Measurements from ENCODE around the gene ZNF536.
"Not testable (repeated sequence)": the region's sequence is repeated elsewhere in the genome, so short reads cannot be mapped to it uniquely, and the experiment has no call there.

Gene ZNF536

DNA sequence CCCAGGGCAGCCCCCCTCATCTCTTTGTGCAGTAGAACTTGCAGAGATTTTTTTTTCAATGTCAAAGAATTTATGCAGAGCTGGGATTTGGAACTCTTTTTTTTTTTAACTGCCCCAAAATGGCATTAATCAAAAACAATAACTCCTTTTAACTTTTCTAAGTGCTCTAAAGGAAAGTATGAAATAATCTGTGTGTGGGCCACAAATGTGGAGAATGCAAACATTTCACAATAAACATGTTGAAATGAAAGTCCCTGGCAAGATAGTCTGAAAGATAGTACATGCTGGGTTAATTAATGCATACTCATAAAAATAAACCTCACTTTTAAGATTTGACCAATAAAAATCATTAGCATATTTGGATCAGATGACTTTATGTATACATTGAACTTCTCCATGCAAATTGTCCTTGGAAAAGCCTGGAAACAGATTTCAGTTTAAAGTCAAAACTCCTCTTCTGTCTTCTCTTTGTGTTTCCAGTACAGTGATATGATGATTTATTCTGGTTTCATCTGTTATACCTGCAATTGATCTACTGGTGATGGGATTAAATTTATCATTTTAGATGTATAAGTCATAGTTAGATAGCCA lies 30.5 kb upstream of the ZNF536 start:
- DNase-seq (ENCODE audit: low spot score) = no peak

DNA sequence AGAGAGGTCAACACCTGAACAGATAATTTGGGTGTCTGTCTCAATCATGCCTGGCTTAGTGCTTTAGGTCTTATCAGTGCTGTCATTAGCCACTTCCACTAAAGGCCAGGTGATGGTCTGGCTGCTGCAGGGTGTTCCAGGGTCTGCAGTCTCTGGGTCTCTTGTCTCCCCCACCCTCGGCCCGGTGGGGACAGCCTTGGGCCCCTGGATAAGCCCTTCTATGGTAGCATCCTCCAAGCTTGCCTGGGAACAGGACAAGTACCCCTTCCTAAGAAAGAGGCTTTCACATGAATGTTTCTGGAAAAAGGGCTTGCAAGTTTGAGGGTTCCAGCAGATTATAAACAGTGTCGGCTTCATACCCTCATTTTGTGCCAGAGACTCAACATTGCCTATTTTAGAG lies 29.3 kb upstream of the ZNF536 start:
- DNase-seq (ENCODE audit: low spot score) = no peak

DNA sequence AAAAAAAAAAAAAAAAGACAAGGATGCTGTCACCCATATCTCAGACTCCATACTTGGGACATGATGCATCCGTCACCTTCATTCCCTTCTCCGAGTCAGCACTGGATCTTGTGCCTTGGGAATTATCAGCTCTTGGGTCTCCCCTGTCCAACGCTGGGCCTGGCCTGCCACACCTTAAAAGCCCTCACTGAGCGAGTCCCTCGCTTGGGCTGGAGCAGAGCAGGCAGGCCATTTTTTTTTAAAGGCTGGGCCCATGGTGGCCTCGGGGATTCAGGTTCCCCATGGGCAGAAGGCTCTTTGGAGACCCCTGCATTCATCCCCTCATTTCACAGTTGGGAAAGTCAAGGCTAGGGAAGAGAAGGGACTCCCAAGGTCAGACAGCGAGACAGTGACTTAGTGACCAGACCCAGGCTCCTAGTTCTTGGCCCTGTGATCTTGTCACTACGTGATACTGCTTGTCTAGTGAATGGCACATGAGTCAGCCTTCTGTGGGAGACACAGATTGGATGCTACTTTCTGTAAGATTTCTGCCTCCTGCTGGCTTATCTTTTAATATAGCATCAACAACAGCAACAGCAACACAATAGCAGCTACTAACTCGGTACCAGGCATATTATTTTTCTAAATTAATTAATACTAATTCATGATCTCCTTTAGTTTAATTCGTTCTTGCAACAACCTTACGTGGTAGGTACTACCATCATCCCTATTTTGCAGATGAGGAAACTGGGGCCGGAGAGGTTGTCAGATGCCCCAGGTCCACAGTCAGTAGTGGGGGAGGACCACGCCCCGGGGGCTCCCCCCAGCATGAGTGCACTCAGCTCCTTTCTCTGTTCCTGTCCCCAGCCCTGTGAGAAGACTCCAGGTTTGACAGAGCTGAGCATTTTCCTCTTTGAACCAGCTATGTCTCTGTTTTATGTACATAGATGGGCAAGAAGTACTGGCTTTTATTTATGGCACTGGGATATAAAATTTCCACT lies 27.4 kb upstream of the ZNF536 start:
- no peak for DNase-seq (ENCODE audit: low spot score)

DNA sequence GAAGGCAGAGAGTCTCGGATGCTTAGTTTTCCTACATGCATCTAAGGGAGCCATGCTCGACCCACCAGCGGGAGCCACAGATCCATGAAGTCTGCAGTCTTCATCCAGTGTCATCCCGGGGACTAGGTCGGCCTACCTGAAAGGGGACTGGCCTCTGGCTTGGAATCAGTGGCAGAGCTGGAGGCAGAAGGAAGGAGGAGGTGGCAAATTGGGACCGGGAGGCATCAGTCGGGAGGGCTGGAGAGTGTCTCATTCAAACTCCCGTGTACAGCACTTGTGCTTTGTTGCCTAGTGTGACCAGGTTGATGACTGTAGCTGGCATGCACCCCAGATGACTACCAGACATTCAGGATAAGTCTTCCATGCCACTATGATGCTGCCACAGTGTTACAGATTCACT lies 26.5 kb upstream of the ZNF536 start:
- DNase-seq (ENCODE audit: low spot score) = no peak

DNA sequence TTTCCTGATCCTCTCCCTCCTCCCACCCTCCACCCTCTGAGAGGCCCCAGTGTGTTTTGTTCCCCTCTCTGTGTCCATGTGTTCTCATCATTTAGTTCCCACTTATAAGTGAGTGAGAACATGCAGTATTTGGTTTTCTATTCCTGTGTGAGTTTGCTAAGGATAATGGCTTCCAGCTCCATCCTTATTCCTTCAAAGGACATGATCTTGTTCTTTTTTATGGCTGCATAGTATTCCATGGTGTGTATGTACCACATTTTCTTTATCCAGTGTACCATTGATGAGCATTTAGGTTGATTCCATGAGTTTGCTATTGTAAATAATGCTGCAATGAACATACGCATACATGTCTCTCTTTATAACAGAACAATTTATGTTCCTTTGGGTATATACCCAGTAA lies 25.7 kb upstream of the ZNF536 start:
- DNase-seq (ENCODE audit: low spot score) = not testable (repeated sequence)

DNA sequence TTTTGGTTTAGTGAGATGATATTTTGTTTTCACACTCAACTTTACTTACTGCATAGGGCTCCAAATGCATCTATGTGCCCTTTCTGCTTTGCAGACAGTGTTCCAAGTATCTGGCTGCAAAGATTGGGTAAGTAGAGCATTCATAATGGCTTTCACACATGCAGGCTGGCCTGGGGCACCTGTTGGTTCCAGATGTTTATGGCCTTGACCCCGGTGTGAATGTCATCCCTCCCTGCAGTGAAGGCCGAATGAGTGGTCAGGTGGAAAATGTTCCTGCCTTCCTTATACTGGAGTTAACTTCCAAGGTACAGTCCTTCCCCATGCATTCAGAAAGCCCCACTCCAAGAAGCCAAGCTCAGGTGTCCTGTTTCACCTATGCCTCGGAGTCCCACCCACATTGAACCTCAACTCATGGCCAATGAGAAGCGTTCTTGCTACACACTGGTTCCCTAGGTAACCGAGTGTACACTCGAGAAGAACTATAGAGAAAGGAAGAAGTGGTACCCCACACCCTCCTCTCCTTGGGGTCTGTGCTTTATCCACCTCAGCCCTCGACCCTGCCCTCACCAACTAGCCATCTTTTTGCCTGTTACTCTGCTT lies 23.0 kb upstream of the ZNF536 start:
- no peak for DNase-seq (ENCODE audit: low spot score)

DNA sequence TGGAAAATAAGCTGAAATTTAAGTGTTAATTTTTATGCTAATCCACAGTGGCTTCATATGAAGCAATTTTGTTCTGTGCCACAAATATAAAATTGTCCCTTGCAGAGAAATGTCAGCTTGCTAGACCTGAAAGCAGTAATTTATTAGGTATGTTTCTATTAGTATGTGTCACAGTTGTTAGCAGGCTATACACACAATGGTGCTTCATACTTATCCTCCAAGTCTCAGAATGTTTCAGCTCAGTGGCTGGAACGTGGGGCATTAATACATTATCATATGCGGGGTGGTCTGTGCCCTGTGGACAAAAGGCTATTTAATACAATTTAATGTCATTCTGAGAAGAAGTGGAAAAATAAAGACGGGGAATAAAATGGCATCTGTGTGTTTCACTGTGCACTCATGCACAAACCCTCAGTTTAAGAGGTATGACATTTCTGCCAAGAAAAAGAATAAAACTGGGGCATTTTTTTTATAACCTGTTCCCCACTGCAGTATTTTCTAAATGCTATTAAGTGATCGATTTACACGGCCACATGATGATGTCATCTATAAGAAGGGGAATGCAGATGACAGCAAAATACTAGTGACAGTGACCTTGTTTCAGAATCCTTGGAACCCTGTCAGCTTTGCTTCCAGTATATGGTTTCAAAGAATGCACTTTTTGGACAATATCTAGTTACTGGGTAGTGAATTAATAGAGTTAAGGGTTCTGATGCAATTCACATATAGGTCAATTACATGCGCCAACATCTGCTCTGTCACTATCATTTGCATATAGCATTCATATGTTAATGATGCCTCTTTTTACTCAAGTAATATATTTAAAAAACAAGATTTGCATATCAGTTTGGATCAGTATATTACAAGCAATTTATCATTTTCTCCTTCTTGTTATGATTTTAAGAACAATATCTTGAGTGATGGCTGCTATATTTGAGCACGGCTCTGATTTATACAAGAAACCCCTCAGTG lies 21.2 kb upstream of the ZNF536 start:
- no peak for DNase-seq (ENCODE audit: low spot score)

DNA sequence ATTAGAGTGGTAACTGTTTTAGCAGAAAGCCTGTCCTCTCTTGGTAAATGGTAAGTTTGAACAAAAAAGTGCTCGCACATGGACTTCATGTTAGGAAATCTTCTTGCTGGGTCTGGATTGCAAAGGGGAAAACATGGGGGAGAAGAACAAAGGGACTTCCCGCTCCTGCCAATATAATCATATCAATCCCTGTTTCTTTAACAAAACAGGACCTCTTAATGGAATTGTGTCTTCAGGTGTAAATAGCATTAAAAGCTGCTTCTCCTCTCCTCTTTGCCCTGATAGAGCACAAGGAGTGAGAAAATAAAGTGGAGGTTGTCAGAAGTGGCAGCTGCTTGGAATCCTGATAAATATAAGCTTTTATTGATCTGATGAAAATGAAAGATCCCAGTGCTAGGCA lies 20.4 kb upstream of the ZNF536 start:
- no peak for DNase-seq (ENCODE audit: low spot score)

DNA sequence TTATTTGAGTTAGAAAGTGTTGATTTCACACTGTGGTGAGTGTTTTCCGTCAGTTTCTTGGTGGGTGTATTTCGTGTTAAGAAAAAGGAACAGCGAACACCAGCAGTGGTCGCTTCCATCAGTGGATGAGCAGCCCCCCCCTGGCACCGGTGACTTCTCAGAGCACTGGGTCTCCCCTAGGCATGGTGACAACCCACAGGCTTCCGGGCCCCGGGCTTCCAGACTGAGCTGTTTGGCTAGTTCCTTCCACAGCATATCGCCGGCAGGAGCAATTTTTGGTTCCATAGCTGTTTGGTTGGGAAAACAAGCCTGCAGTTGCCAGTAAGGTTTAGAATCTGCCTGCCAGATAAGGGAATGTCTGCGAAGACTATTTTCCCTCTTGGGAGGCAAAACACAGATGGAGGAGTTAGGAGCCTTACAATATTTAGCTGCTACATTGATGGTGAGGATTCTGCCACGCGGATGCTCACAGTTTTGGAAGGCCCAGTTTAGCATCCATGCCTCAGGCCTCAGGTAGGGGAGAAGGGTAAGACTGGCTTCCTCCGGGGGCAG lies 18.7 kb upstream of the ZNF536 start:
- no peak for DNase-seq (ENCODE audit: low spot score)

DNA sequence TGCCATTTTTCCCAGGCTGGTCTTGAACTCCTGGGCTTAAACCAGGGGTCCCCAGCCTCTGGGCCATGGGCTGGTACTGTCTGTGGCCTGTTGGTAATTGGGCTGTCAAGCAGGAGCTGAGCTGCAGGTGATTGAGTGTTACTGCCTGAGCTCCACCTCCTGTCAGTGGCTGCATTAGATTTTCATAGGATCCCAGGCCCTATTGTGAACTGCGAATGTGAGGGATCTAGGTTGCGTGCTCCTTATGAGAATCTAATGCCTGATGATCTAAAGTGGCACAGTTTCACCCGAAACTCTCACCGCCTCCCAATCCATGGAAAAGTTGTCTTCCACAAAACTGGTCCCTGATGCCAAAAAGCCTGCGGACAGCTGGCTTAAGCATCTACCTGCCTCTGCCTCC lies 16.6 kb upstream of the ZNF536 start:
- DNase-seq (ENCODE audit: low spot score) = no peak

DNA sequence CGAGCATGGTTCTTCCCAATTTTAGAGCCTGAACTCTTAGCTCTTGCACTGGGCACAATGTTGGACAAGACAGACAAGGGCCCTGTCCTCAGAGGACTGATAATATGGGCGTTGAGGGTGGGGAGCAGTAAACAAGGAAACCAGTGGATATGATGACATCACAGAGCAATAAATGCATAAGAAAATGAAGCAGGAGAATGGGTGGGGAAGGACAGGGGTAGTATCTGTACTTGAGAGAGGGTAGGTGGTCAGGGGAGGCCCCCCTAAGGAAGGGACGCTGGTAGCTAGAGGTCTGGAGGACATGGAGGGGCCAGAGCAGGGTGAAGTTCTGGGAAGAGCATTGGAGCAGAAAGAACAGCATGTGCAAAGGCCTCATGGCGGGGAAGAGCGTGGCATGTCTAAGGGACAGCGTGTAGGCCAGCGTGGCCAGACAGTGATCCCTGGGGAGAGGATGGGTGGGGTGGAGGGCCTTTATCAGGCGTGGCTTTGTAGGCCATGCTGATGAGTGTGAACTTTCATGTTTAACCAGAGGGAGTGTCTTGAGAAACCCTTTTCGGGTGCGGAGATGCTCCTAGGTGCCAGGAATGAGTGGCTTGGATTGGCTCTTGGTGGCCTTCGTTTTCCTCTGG lies 15.1 kb upstream of the ZNF536 start:
- no peak for DNase-seq (ENCODE audit: low spot score)

DNA sequence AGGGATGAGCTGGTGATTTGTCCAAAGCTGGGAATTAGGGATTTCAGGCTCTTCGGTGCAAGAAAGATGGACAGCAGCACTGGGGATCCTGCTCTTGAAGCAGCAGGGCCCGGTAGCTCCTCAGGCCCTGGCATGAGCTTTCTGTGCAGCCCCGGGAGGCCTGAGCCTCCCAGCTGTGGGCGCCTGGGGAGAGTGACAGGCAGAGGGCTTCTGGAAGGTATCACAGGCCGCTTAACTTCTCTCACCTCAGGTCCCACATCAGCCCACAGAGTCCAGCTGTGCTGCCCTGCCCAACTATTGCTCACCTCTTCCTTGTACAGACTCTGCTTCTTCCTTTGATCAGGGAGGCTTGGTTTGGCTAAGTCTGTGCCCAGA lies 14.6 kb upstream of the ZNF536 start:
- no peak for DNase-seq (ENCODE audit: low spot score)

DNA sequence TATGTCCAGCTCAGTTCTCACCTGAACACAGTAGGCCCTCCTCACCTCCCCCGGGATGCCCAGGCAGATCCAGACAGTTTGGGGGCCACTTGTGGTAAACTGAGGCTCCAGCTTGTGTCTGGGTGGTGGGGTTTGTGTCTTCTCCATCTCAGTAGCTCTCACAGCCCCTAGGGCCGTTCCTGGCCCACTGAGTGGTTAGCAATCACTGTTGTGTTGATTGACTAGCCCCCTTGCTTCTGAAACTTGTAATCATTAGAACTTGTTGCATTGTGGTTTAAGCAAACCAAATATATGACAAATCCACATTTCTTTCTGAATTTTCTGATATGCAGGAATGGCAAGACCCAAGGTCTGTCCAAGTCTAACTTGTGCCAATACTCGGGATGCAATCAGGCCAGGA lies 13.9 kb upstream of the ZNF536 start:
- no peak for DNase-seq (ENCODE audit: low spot score)

DNA sequence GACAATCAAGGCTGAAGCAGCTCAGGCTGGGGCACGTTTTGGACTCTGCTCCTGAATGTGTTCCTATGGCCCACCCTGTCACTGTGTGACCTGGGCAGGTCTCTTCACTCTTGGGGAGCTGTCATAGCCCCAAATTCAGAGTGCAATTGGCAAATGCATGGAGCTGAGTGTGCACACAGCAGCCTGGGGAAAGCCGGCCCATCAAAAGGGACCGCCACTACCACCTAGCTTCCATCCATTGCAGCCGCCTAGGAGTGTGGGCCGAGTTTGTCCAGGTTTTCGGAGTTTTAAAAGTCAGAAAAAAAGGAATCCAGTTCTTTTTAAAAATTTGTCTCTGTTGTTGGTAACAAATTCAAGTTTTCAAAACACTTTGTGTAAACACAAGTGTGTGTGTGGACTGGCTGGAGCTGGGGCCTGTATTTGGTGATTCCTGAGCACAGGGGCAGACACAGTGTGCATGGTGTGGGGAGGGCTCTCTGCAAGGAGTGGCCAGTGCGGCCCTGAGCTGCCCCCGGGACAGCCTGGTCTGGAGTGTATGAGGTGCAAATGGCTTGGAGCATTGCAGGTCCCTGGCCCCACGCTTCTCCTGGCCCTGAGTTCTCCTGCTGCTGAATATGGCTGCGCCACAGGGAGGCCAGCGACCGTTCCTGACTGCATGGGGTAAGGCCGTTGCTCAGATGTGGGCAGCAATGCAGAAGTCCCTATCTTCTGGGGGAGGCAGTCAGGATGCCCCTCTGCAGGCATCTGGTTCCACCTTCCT lies 13.2 kb upstream of the ZNF536 start:
- no peak for DNase-seq (ENCODE audit: low spot score)

DNA sequence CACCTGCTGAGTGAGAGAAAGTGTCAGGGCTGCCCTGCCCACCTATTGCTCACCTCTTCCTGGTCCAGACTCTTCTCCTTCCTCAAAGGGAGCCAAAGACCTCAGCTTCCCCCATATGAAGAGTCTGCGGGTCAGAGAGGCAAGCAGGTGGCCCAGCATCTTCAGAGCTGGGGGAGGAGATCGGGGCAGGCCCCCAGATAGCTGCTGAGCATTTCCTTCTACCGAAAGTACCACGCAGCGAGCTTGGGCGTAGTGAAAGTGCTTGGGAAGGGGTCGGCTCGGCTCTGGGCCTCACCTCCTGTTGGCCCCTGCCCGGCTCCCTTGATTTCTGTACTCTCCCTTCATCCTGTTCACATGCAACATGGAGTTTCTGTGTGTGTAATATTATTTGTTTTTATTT lies 12.2 kb upstream of the ZNF536 start:
- no peak for DNase-seq (ENCODE audit: low spot score)

DNA sequence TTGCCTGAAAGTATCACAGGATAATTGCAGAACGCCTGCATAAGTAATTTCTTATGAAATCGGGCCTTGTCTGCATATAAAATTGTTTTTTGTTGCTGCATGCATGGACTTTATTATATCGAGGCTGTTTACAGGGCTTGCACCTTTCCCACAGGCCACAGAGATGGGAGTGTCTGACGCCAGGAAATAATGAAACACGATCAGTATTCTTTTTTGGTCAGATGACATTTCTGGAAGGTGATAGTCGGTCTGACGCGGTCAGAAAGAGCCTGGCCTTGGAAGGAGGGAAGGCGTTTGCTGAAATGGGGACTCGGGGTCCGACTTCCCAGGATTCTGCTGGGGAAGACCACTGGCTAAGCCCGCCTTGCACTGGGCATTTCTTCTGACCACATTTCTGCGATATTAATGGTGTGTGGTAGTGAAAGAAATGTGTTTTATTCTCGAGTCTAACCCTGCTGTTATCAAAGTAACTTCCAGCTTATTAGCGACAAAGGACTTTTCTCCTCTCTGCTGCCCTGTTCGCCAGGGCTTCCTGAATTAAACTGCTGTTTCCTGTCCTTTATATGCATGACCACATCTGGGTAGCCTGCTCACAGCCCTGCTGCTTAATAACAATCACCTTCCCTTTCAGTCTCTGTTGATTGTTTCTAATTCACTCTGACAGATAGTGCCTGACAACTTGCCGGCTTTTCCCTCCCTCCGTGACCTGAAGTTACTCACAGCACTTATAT lies 11.6 kb upstream of the ZNF536 start:
- DNase-seq (ENCODE audit: low spot score) = no peak

DNA sequence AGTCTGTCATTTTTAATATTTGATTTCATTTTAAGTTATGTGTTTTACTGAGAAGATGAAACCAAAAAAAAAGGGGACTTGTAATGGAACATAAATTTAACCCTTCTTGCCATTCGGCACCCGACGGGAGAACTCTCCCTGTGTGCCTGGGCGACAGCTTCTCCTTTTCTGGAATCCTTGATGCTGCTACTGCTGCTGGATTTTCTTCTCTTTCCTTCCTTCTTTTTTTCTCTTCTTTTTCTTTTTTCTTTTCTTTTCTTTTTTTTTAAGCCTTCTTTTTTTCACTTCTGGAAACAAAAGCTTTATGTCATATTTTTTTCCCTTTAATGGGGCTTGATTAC lies 11.1 kb upstream of the ZNF536 start:
- DNase-seq (ENCODE audit: low spot score) = no peak

DNA sequence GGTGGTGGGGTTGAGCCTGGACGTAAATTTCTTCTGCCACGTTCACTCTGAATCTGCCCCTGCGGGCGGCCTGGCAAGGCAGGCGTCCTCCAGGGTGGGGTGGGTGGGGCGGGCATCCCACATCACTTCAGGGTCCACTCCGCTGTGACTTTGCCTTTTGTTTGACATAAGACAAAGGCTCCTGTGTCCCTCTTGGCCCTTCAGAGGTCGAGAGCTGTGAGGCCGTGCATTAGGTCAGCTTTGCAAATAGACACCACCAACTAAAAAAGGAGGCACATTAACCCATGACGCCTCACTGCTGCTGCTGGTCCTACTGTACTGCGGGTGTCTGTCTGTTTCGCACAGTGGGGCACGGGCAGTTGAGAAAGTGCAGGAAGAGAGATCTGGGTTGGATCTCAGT lies 10.5 kb upstream of the ZNF536 start:
- no peak for DNase-seq (ENCODE audit: low spot score)

DNA sequence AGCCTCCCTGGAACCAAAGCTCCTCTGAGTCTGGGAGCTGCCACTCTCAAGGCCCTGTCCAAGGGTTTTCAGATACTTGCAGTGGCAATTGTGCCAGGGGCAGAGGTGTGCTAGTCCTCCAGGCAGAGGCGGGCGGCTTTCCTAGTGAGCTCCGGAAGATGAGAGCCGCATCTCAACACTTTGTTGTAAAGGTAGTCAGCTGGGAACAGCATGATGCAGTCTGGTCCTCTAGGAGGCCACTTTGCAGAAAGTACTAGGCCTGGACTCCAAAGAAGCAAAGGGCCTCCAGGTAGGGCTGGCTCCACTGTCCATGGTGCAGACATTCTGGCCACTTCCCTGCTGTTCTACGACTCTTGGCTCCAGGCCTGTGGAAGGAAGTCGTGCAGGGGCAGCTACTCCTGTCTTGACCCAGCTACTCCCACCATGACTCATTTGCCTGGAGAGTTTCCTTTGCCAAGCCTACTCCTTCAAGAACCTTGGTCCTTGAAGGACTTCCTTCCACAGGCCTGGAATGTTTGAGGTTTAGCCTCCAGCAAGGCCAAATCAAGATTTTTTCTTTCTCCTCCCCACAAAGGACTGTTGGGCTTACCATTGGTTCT lies 9.9 kb upstream of the ZNF536 start:
- no peak for DNase-seq (ENCODE audit: low spot score)

DNA sequence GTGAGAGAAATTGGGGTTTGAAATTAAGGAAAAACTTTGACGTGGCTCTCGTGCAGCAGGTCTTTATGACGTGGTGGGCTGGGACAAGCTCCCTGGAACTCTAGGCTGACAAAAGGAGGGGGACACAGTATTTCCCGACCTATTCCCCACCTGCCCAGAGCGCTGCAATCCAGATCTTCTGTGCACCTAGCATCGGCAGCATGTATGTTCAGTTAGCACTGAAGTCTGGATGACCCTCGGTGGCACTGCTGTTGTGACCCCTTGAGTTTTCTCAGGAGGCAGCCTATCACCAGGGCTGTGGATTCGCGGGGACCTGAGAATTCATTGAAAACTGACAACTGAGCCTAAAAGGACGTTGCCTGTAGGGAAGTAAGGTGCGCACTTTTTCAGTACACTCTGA lies 9.1 kb upstream of the ZNF536 start:
- no peak for DNase-seq (ENCODE audit: low spot score)

Data from D341Med (cell line).